ENCODE measurements around the gene ZNF638.

GRCh38 chr2:71306762-71307161 is 24.8 kb upstream of the ZNF638 start:
- no peak for TF ChIP-seq CTCF (IDR thresholded peaks at IDR 0.05)
- TF ChIP-seq EP300 (IDR thresholded peaks at IDR 0.05) = no peak
